ENCODE data around the gene SNTG2.

Gene SNTG2

DNA sequence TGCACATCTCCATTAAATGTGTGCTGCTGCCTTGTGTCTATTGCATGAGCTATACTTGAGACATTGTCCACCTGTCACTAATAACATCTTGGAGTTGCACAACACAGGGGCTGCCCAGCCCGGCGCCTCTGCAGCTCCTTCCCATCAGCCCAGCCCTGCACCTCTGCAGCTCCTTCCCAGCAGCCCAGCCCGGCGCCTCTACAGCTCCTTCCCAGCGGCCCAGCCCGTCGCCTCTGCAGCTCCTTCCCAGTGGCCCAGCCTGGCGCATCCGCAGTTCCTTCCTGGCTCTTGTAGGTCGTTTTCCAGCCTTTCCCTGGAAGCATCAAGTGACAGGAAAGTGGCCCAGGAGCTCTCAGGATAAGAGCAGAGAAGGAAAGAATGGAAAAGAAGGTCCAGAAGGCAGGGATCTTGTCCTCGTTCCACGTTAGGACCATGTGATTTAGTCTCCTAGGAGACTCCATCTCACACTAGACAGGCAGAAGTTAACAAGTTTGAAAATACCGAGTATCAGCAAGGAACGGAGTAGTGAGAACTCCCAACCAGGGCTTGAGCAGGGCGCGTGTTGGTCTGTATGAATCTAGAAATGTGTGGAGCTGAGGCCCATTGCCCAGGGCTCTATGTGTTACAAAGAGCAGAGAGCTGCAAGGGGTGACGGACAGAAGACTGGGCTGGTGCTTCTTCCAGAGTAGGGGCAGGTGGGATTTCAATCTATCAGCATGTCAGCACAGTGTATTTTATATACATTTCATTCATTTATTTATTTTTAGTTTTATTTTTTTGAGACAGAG is 346.9 kb downstream of the SNTG2 start:
- DNase-seq: no peak

DNA sequence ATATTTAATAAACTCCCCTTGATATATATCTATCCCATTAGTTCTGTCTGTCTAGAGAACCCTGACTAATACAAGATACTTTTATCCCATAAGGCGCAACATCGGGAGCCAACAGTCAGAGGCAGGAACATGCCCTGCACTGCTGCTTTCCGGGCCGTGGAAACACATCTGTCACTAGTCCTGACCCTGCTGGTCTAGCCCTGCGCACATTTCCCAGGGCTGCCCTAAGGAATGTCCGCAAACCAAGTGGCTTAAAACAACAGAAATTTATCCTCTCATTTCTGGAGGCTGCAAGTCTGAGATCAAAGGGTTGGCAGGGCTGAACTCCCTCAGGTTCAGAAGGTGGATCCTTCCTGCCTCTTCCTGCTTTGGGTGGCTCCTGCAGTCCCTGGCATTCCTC is 348.4 kb downstream of the SNTG2 start:
- no peak for DNase-seq

DNA sequence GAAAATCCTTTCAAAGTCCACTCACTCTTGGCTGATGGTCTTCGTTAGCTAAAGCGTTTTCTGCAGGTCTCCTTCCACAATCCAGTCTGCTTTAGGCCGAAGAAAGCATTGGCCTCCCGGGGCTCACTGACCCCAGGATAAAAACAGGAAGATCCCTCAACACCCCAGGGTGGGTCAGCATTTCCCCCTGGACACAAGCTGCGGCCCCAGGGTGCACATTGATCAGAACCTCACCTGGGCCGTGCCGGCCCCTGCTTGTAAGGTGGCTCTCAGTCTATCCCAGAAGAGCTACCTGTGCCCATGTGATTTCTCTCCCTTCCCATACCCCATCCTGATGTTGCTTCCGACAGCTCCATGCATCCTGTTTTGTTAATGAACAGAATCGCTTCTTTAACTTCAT is 349.6 kb downstream of the SNTG2 start:
- DNase-seq: no peak

DNA sequence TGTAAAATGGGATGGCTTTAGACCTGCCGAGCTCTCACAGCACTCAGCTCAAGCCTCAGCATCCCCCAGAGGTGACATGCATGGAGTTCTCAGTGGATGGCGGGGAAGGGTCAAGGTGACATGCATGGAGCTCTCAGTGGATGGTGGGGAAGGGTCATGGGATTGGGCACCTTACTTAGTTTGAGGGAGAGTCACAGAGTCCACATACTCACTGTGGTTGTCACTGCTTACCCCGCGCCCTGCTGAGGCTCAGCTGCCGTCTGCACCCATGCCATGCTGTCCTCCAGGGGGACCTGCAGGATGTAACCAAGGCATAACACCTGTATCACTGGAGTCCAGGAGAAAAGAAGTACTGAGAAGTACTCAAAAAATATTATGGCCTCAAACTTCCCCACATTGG is 350.4 kb downstream of the SNTG2 start:
- no peak for DNase-seq

DNA sequence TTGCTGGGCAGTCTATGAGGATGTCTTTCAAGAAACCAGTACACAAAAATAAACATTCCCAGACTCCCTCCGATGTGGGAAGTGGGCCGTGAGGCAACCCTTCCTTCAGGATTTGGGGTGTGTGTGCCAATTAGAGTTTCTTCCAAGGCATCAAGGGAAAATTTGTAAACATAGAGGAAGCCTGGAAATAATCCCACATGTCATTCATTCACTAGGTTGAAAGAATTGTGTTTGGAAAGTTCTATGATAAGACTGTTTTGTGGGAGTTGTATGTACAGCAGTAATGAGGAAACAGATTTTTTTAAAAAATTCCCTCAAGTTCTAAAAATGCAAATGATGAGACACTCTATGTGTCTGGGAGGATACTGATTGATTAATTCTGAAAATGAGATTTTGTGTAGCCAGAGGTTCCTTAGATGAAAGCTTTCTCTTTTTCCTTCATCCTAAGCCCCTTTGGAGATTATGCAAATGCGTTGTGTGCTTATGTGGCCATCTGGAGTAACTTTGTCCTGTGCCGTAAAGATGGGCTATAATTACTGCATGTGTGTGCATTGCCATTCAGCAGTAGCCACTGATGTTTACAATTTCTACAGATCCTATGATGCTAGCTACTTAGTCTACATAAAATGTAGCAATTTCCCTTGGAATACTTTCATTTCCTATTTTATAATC is 354.8 kb downstream of the SNTG2 start:
- DNase-seq: no peak

DNA sequence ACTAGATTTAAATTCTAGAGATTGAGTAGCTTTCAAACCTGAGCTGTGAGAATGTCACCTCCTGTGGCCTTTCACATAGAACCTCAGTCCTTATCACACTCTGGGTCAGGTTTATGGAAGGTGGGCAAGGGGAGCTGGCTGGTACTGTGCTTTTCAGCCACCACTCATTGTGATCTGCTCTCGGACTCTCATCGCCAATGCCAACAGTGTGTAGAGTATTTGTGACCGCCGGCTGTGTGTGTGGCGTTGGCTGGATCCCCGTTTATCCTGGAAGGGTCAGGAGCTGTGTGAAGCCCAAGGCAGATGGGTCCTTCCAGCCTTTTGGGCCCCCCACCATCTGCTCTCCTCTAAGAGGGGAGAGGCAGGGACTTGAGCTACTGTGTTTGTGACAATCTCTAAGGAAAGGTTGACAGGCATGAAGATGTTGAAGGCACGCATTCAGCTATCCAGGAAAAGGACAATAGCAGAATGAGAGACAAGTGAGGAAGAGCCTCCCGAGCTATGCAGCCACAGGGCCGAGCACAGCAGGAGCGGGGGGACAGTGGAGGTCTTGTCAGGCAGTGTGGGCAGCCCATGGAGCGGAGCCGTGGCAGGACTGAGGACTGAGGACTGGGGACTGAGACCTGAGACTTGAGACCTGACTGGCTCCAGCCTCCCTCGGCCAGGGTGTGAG is 355.5 kb downstream of the SNTG2 start:
- no peak for DNase-seq

DNA sequence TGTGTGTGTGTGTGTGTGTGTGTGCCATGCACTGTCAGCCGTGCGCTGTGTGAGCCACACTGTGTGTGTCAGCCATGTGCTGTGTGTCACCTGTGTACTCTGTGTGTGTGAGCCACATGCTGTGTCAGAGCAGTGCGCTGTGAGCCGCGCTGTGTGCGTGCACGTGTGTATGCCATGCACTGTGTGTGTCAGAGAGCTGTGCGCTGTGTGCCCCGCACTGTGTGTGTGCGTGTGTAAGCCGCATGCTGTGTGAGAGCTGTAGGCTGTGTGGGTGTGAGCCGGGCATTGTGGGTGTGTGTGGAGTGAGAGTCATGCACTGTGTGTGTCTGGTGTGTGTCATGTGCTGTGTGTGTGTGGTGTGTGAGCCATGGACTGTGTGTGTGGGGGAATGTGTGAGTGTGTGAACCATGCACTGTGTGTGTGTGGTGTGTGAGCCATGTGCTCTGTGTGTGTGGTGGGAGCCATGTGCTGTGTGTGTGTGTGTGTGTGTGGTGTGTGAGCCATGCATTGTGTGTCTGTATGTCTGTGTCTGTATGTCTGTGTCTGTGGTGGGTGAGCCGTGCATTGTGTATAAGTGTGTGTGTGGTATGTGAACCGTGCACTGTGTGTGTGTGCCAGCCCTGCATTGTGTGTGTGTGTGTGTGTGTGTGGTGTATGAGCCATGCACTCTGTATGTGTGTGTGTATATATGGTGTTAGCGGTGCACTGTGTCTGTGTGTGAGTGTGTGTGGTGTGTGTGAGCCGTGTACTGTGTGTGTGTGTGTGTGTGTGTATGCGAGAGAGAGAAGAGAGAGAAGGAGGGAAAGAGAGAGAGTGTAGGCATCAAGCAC is 356.3 kb downstream of the SNTG2 start:
- no peak for DNase-seq

DNA sequence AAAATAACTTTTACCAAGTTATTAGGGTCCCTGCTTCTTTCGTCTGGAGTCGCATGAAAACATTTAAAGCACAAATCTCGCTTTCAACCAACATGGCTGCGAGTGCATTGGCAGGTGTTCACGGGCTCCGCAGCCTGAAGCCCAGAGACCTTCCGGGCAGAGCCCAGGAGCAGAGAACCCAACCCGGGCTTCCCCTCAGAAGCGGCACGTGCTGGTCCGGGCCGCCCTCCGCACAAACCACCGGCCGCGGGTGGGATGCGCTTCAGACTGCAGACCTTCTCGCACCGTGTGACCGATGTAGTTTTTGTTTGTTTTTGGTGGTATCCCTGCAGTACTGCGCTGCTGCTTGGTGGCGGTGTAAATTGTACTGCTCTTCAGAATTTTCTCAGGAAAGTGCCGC is 357.0 kb downstream of the SNTG2 start:
- DNase-seq: no peak

DNA sequence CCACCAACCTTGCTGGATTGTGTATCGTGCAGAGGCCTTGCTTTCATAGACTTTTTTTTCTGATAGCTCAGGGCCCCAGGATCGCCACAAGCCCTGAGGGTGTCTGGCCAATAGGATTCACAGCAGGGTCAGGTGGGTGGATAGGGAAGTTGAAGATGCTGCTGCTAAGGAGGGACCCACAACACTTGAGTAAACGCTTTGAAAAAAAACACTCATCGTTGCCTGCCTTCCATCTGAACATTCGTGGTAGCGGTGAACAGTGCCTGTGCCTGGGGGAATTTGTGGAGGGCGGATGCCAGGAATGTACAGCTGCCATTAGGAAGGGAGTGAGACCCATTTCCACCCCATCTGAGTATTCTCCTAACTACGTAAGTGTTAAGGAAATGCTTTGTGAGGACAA is 358.0 kb downstream of the SNTG2 start:
- no peak for DNase-seq

DNA sequence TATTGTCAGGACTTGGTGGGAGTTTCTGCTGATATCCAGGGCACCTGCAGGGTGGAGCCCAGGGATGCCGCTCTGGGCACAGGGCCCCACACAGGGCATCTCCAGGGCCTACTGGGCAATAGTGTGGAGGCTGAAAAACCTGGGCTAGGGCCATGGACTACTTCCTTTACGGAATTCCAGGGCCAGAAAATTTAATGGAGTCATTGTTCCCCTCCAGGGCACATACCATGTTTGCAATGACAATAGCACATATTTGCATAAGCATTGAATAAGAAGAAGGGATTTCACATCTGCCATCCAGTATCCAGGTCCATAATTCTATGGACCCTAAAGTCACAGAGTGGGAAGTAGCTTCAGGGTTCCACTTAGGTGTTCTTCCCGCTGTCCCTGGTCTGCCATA is 358.9 kb downstream of the SNTG2 start:
- DNase-seq: no peak

DNA sequence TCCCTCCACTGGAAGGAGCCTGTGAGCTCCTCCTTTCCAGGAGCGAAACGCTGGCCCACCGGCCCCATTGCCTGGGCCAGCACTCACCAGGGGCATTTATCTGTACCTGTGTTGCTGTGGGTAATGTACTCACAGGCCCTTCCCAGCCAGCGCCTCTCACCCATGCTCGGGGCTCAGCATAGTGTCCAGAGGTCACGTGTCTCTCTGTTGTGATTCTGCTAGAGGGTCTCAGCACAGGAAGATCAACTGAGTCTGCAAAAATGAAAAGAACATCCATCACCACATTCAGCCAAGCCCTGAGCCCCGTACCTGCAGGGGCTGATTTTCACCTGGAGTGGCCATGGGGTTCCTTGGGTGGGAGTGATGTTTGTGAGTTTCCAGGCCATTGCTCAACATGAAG is 359.6 kb downstream of the SNTG2 start:
- no peak for DNase-seq

DNA sequence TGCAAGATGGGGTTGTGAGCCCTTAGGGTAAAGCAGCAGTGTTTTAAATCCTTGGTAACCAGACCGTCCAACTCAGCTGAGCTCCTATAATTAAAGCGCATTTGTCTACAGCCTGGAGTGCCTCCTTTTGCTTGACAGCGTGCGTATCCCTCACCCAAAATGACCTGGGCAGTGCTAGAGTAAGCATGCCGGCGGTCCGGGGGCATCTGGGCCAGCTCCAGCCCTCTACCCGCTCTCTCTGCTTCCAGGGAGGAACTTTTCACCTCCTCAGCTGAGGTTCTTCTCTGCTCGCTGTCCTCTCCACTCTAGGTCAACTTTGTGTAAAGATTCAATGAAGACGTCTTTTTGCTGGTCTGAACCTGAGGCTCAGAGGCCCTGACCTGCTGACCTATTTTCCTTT is 360.2 kb downstream of the SNTG2 start:
- no peak for DNase-seq

DNA sequence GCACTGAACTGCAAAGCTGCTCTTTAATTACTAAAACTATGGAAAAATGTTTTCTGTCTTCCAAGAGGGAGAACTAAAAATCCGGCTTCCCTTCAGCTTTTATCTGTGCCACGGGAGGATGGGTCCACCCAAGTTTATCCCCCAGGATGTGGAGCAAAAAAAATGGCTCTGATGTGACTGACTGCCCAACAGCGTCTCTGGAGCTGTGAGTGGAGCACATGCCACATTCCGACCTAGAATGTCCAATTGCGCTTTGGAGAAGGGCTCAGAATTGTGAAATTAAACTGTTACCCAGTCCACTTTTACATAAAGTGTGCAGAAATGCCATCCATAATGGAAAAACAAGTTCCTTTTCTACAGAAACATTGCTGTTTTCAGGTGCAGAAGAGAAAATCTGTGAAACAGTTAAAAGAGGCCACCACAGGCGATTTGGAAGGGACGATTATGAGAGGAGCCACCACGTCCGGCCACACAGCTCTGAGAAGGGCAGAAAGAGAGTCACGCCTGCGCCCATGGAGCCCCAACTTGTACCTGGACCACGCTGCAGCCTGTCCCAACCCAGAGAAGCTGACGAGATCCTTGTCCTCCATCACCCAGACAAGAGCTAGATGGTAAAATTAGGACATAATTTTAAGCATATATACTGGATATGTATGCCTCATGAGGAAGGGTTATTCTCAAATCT is 362.7 kb downstream of the SNTG2 start:
- no peak for DNase-seq

DNA sequence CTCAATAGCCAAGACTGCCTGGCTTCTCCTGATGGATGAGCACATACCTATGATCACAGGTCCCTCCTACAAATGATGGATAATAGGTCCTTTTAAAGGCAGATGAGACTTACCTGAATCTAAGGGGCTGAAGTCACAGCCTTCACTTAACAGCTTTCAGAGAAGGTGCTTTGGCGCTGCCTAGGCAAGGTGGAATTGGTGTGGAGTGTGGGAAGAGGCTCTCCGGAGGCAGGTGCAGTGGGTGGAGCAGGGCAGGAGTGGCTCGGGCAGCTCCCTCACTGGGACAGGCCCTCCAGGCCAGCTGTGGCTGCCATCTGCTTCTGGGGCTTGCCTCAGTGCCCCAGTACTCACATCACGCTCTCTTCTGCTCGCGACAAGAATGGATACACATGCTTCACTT is 363.6 kb downstream of the SNTG2 start:
- DNase-seq: no peak

DNA sequence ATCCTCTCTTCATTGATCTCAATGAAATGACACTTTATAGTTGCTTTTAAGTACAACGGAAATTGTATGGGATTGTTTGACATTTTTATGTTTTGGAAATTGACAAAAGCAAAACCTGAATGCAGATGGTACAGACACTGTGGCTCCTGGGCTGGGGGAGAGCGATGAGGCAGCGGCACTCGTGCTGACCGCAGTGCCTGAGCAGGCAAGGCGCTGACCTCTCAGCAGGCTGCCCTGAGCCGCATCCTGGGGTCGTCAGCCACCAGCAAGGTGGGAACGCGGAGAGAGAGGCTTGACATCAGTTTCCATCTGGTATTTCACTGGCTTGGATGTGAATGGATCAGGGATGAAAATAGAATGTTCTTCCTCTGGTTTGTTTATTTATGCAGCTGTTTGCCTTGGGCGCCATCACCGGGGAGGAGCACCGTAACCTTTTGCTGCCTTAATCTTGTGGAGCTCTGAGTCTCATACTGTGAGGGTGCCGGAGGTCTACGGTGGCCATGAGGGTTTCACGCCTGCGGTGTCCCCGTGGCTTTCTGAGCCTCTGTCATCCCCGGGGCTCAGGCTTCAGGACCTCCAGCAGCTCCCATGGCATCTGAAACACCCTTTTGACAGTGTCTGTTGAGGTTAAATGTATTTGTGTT is 367.8 kb downstream of the SNTG2 start:
- no peak for DNase-seq

DNA sequence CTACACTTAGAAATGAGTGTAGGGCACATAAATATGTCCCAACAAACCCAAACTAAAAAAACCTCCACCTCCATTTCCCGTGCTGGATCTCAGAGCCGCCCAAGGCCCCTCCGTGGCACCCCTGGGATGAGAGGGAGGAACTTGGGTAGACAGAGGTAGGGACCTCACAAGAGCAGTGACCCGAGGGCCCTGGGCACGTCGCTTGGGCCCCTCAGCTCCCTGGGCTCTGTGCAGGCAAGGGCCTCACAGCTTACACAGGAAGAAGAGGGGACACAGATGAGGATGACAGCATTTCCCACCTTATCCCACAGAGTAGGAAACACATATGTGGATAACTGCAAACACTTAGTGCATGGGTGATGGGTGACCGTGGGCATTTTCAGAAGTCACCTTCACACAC is 368.7 kb downstream of the SNTG2 start:
- DNase-seq: no peak

DNA sequence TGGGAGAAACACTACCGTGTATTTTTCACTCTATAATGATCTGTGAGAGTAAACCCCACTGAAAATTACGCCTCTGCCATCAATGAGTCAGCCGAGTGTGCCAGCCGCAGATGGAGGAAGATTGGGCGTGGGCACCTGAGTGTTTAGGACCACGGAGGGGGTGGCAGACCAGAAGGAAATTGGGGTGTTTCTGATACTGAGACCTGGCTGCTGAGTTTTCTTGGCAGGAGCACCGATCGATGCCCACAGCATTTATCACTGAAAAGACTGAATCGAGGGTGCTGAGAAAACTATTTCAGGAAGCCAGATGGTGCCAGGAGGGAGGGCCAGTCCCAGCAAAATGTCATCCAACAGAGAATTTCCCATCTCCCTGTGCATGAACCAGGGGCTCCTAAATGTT is 370.7 kb downstream of the SNTG2 start:
- DNase-seq: no peak

DNA sequence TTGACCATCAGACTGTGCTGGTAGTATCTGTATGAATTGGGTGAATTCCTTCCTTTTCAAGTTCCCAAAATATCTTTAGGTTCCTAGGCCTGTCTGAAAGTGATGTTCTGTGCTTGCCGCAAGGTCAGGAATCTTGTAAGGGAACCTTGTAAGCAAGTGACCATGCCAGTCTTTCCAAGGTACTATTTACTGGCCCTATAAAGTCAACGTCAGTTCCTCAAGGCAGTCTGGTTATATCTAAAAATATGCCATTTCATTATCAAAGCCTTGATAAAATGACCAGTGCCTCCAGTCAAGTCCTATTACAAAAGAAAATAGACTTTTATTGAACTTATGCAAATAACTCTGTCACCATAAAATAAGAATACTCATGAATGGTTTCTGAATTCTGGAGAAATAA is 374.2 kb downstream of the SNTG2 start:
- DNase-seq: no peak

DNA sequence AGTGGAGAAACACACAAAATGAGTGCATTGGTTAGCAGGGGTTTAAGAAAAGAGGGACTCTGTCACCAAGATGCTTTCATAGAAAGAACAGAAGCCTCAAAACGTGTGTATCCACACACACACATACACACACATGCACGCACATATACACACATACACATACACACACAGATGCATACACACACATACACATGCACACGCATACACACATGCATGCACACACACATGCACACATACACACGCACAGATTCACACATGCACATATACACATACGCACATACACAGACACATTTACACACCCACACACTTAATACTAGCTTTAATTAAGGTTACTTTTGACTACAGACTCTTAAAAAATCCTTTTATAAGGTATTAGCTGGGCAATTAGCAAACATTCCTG is 378.0 kb downstream of the SNTG2 start:
- DNase-seq: no peak

DNA sequence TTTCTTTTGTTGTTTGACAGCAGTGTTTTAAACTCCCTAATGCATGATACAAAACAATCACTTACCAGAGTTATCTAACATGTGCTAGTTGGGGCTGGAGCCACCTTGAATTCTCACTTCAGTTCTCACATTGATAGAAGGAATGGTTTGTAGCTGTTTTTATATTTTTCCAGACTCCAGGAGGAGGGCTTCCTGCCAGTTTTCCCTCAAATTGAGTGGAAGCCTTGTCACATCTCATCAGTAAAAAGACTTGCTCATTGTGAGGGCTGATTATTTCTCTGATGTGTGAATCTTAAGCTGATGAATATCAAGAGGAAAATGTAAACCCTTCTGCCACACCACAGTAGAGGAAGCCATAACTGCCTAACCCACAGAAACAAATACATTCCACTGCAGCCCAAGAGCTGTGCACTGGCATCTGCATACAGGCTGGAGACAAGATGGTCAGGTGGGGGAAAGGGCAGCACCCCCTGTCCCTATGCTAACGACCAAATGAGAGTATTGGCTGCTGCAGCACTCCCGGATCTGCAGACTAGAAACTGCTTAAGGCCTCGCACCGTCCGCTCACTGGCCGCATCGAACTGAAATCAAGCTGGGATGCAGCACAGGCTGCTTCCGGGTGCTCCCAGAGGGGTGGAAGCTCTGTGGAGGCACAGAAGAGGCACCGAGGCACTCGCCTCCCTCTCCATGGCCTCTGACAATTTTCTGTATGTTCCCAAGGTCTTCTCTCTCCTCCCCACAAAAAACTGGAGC is 388.9 kb downstream of the SNTG2 start:
- DNase-seq: no peak

DNA sequence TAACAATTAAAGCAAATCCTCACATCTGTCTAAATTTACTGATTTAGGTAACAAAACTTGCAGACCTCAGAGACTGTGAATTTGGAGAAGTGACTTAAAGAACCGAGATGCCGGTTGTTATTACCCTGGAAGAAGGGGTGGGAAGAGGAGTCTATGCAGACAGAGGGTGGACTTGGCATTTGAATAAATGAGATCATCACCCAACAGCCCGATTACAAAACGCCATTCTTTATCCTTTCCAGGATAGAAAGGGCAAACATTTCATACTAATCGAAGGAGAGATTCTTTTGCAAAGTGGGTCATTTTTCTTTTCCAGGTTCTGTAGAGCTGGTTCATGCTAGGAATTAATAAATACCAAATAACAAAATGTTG is 389.5 kb downstream of the SNTG2 start:
- no peak for DNase-seq

All from suppressor macrophage treated with lipopolysaccharide for 4 hours (primary cell).